Trophoblast cell (in vitro differentiated cells and primary cell): ENCODE data around the gene KANK3.

Source experiments
- DNase-seq, 2 donors: peaks; one replicate each; pipeline ENCODE4 v3.0.0-alpha.2; 2016
- H2AFZ ChIP-seq: 2 replicates; pipeline ENCODE4 v1.6.1; 2013; ENCODE audit warnings: low read length, moderate library complexity, mild to moderate bottlenecking; ENCODE audit not compliant: insufficient read depth, poor library complexity
- H2AK5ac ChIP-seq: 2 replicates; pipeline ENCODE4 v1.6.1; 2013; ENCODE audit warnings: mild to moderate bottlenecking, low read length
- H2BK120ac ChIP-seq: 2 replicates; pipeline ENCODE4 v1.6.1; 2013; ENCODE audit warnings: low read length, mild to moderate bottlenecking, moderate library complexity; ENCODE audit not compliant: insufficient read depth, poor library complexity
- H2BK12ac ChIP-seq: 2 replicates; pipeline ENCODE4 v1.6.1; 2013; ENCODE audit warnings: mild to moderate bottlenecking, low read length, moderate library complexity
- H2BK5ac ChIP-seq: 2 replicates; pipeline ENCODE4 v1.6.1; 2013; ENCODE audit warnings: low read length, low read depth, moderate library complexity, mild to moderate bottlenecking; ENCODE audit not compliant: poor library complexity
- H3K14ac ChIP-seq: 2 replicates; pipeline ENCODE4 v1.6.1; 2013; ENCODE audit warnings: mild to moderate bottlenecking, low read length
- H3K18ac ChIP-seq: 2 replicates; pipeline ENCODE4 v1.6.1; 2013; ENCODE audit warnings: mild to moderate bottlenecking, low read length
- H3K23ac ChIP-seq: 2 replicates; pipeline ENCODE4 v1.6.1; 2013; ENCODE audit warnings: low read length
- H3K27ac ChIP-seq: 2 replicates; pipeline ENCODE4 v1.5.1; 2013; ENCODE audit warnings: low read depth, mild to moderate bottlenecking, inconsistent platforms, low read length, moderate library complexity
- H3K27me3 ChIP-seq: 2 replicates; pipeline ENCODE4 v1.6.1; 2013; ENCODE audit warnings: inconsistent platforms, mild to moderate bottlenecking, low read length, moderate library complexity; ENCODE audit not compliant: insufficient read depth
- H3K36me3 ChIP-seq, 2 experiments: 1 replicate in 1 of 2; 2 replicates in 1 of 2; pipeline ENCODE4 v1.6.1; 2013; ENCODE audit warnings: low read length in 2 of 2, mild to moderate bottlenecking in 2 of 2, moderate library complexity in 1 of 2; ENCODE audit not compliant: insufficient read depth in 2 of 2, control insufficient read depth in 1 of 2
- H3K4ac ChIP-seq: 2 replicates; pipeline ENCODE4 v1.6.1; 2013; ENCODE audit warnings: low read depth, mild to moderate bottlenecking, low read length, moderate library complexity
- H3K4me1 ChIP-seq, 2 experiments: 1 replicate in 1 of 2; 2 replicates in 1 of 2; pipeline ENCODE4 v1.6.1; 2013; ENCODE audit warnings: low read length in 2 of 2, mild to moderate bottlenecking in 2 of 2, moderate library complexity in 1 of 2; ENCODE audit not compliant: insufficient read depth in 2 of 2, control insufficient read depth in 1 of 2
- H3K4me2 ChIP-seq: 2 replicates; pipeline ENCODE4 v1.6.1; 2013; ENCODE audit warnings: inconsistent platforms, mild to moderate bottlenecking, low read length, moderate library complexity
- H3K4me3 ChIP-seq: 2 replicates; pipeline ENCODE4 v1.5.1; 2013; ENCODE audit warnings: mild to moderate bottlenecking, low read depth, low read length, inconsistent platforms
- H3K79me1 ChIP-seq: one replicate; pipeline ENCODE4 v1.6.1; 2013; ENCODE audit warnings: low read length
- H3K79me2 ChIP-seq: 2 replicates; pipeline ENCODE4 v1.6.1; 2013; ENCODE audit warnings: low read length, mild to moderate bottlenecking; ENCODE audit not compliant: control insufficient read depth, insufficient read depth, poor library complexity
- H3K9ac ChIP-seq: 2 replicates; pipeline ENCODE4 v1.6.1; 2013; ENCODE audit warnings: mild to moderate bottlenecking, low read length
- H3K9me3 ChIP-seq: 2 replicates; pipeline ENCODE4 v1.6.1; 2013; ENCODE audit warnings: low read depth, mild to moderate bottlenecking, control low read depth, inconsistent platforms, low read length; ENCODE audit not compliant: insufficient read depth
- H4K12ac ChIP-seq: 2 replicates; pipeline ENCODE4 v1.6.1; 2013; ENCODE audit warnings: low read depth, mild to moderate bottlenecking, low read length, moderate library complexity
- H4K8ac ChIP-seq: 2 replicates; pipeline ENCODE4 v1.6.1; 2013; ENCODE audit warnings: low read depth, mild to moderate bottlenecking, low read length, moderate library complexity
- H4K91ac ChIP-seq: one replicate; pipeline ENCODE4 v1.6.1; 2013; ENCODE audit warnings: low read depth, mild to moderate bottlenecking, low read length, moderate library complexity
- WGBS: extraction: QIAGEN DNeasy Blood & Tissue Kit; methylation state at CpG from one replicate; pipeline ENCODE4 v1.1.7; 2013; ENCODE audit warnings: missing lambda C conversion rate; ENCODE audit not compliant: insufficient read length, insufficient coverage; ENCODE audit errors: extremely low coverage; 5-methylcytosine and 5-hydroxymethylcytosine counted together

The KANK3 gene

GRCh38 chr19:8331263-8331845 lies 11.7 kb downstream of the KANK3 start:
- Histone ChIP-seq H3K4me3 (no peak overlapping the region), H2BK5ac (no peak overlapping the region), H3K4me2 (no peak overlapping the region), H3K27ac (no peak overlapping the region), H3K9me3 (peaks cover 1% of the 10 kb centered on the region), H4K12ac (no peak overlapping the region), H2AFZ (no peak overlapping the region), H3K4me1 (peaks cover 10 to 12% of the 10 kb centered on the region in 2 experiments), H3K4ac (no peak overlapping the region), H4K91ac (no peak overlapping the region), H3K36me3 (no peaks in the 10 kb centered on the region), H2BK12ac (no peak overlapping the region), H3K23ac (no peak overlapping the region), H3K18ac (no peak overlapping the region), H3K79me2 (no peaks in the 10 kb centered on the region), H3K9ac (no peak overlapping the region), H4K8ac (no peak overlapping the region), H3K14ac (no peak overlapping the region), H3K79me1 (peaks cover 2% of the 10 kb centered on the region), H2BK120ac (no peak overlapping the region), H3K27me3 (peaks cover 33% of the 10 kb centered on the region), H2AK5ac (no peak overlapping the region)
- no CpG with 5 or more reads among the region's 8 CpGs for WGBS
- no peak for DNase-seq

- no peak overlapping the region for H4K8ac ChIP-seq
- no peak overlapping the region for H3K14ac ChIP-seq
- H2BK120ac ChIP-seq = no peak overlapping the region
- H4K91ac ChIP-seq = no peak overlapping the region
- H2AFZ ChIP-seq = peak overlapping the region; percentile 8
- H3K4me2 ChIP-seq = no peak overlapping the region
- WGBS = no CpG with 5 or more reads among the region's 3 CpGs
- no peak overlapping the region for H2BK5ac ChIP-seq
- no peak overlapping the region for H3K18ac ChIP-seq
- no peak for DNase-seq
- no peak overlapping the region for H4K12ac ChIP-seq
- no peak overlapping the region for H3K4ac ChIP-seq
- H3K9ac ChIP-seq = no peak overlapping the region
- no peak overlapping the region for H2BK12ac ChIP-seq
- H3K4me1 ChIP-seq = peaks cover 6 to 7% of the 10 kb centered on the region in 2 experiments
- H3K27ac ChIP-seq = no peak overlapping the region
- peaks cover 22% of the 10 kb centered on the region for H3K27me3 ChIP-seq
- peaks cover 2% of the 10 kb centered on the region for H3K79me1 ChIP-seq
- no peak overlapping the region for H2AK5ac ChIP-seq
- H3K23ac ChIP-seq = no peak overlapping the region
- H3K4me3 ChIP-seq = no peak overlapping the region
- H3K9me3 ChIP-seq = peaks cover 1% of the 10 kb centered on the region
- no peaks in the 10 kb centered on the region for H3K36me3 ChIP-seq
- H3K79me2 ChIP-seq = no peaks in the 10 kb centered on the region
These were observed 13.1 kb downstream of the KANK3 start for GRCh38 chr19:8329996-8330395.

GRCh38 chr19:8325454-8325853 lies 17.6 kb downstream of the KANK3 start:
- DNase-seq = no peak
- Histone ChIP-seq H3K27me3 (no peaks in the 10 kb centered on the region), H3K4me1 (peaks cover 8% of the 10 kb centered on the region in 2 experiments), H2BK120ac (no peak overlapping the region), H3K14ac (no peak overlapping the region), H3K9ac (no peak overlapping the region), H3K79me2 (peaks cover 18% of the 10 kb centered on the region), H3K4me2 (no peak overlapping the region), H2AK5ac (no peak overlapping the region), H3K4ac (no peak overlapping the region), H3K18ac (no peak overlapping the region), H4K8ac (no peak overlapping the region), H4K91ac (no peak overlapping the region), H4K12ac (no peak overlapping the region), H2BK12ac (no peak overlapping the region), H3K23ac (no peak overlapping the region), H2BK5ac (no peak overlapping the region), H3K4me3 (no peak overlapping the region), H2AFZ (no peak overlapping the region), H3K27ac (no peak overlapping the region), H3K9me3 (peaks cover 1% of the 10 kb centered on the region), H3K36me3 (peaks cover 22 to 23% of the 10 kb centered on the region in 2 experiments), H3K79me1 (peaks cover 10% of the 10 kb centered on the region)
- no CpG with 5 or more reads among the region's 3 CpGs for WGBS

GRCh38 chr19:8324186-8325050 lies 18.6 kb downstream of the KANK3 start:
- Histone ChIP-seq H4K91ac (no peak overlapping the region), H3K36me3 (peaks cover 22 to 23% of the 10 kb centered on the region in 2 experiments), H3K4me3 (no peak overlapping the region), H3K18ac (no peak overlapping the region), H3K4me2 (no peak overlapping the region), H3K4ac (no peak overlapping the region), H3K27me3 (no peaks in the 10 kb centered on the region), H3K27ac (no peak overlapping the region), H2AK5ac (no peak overlapping the region), H2BK5ac (no peak overlapping the region), H3K79me1 (peaks cover 10% of the 10 kb centered on the region), H3K14ac (no peak overlapping the region), H3K79me2 (peaks cover 18% of the 10 kb centered on the region), H2BK120ac (no peak overlapping the region), H4K12ac (no peak overlapping the region), H3K4me1 (peaks cover 8 to 9% of the 10 kb centered on the region in 2 experiments), H2BK12ac (no peak overlapping the region), H2AFZ (no peak overlapping the region), H3K23ac (no peak overlapping the region), H4K8ac (no peak overlapping the region), H3K9ac (no peak overlapping the region), H3K9me3 (peaks cover 1% of the 10 kb centered on the region)
- no peak for DNase-seq
- no CpG with 5 or more reads among the region's 17 CpGs for WGBS
